Caco-2 (cell line): ENCODE data around the gene PPM1G. TPM values are rescaled to one million over a fixed set of nuclear protein-coding genes. Genes with fewer than 3 reads are reported as not detected.

Experiments
- BruUV-seq: library from RNA; stranded (reverse); fragments of 400-500 nt; replicated peaks from 2 replicates; lab custom pipeline; 2021; lab: Mats Ljungman, UMichigan
- CTCF ChIA-PET: fragments of 300-600 bp; sonication (Branson Sonifier 250); formaldehyde crosslinking; loops from one replicate; lab custom pipeline; 2022; ENCODE audit warnings: antibody characterized with exemption; lab: Charles Lee
- POLR2A ChIA-PET: fragments of 300-600 bp; sonication (Branson Sonifier 250); formaldehyde crosslinking; loops from one replicate; lab custom pipeline; 2022; ENCODE audit warnings: antibody characterized with exemption; lab: Charles Lee
- DNase-seq, 2 experiments: peaks; one replicate each; pipeline versions ENCODE4 v3.0.0 to v3.0.0-alpha.2; 2020 to 2022
- H3K27me3 ChIP-seq: replicated peaks from 2 replicates; pipeline ENCODE4 v1.6.0; 2011; ENCODE audit warnings: low read length; ENCODE audit not compliant: control insufficient read depth, insufficient read depth
- H3K36me3 ChIP-seq: 2 replicates; pipeline ENCODE4 v1.5.1; 2011; ENCODE audit warnings: low read length; ENCODE audit not compliant: control insufficient read depth, insufficient read depth
- H3K4me1 ChIP-seq: fragments of 250-450 bp; sonication (Bioruptor Pico); 2 replicates; pipeline ENCODE4 v1.5.1; 2020; ENCODE audit warnings: mild to moderate bottlenecking
- H3K4me3 ChIP-seq: 2 replicates; pipeline ENCODE4 v1.5.1; 2011; ENCODE audit warnings: low read depth, mild to moderate bottlenecking, control low read depth, low read length
- H3K9me3 ChIP-seq: fragments of 250-450 bp; sonication (Bioruptor Pico); 2 replicates; pipeline ENCODE4 v1.5.1; 2020; ENCODE audit warnings: mild to moderate bottlenecking, moderate library complexity
- H3K27ac Mint-ChIP-seq: one replicate; pipeline ENCODE4 v1.8.0; 2022; ENCODE audit warnings: mixed read lengths; ENCODE audit not compliant: unreplicated experiment
- H3K27me3 Mint-ChIP-seq: one replicate; pipeline ENCODE4 v1.8.0; 2022; ENCODE audit warnings: mixed read lengths; ENCODE audit not compliant: insufficient read depth, unreplicated experiment
- H3K36me3 Mint-ChIP-seq: one replicate; pipeline ENCODE4 v1.8.0; 2022; ENCODE audit warnings: mild to moderate bottlenecking, mixed read lengths; ENCODE audit not compliant: insufficient read depth, unreplicated experiment
- H3K4me1 Mint-ChIP-seq: one replicate; pipeline ENCODE4 v1.8.0; 2022; ENCODE audit warnings: low read depth, mixed read lengths; ENCODE audit not compliant: unreplicated experiment
- H3K4me3 Mint-ChIP-seq: one replicate; pipeline ENCODE4 v1.8.0; 2022; ENCODE audit warnings: mild to moderate bottlenecking, moderate library complexity, mixed read lengths; ENCODE audit not compliant: unreplicated experiment
- H3K9me3 Mint-ChIP-seq: one replicate; pipeline ENCODE4 v1.8.0; 2022; ENCODE audit warnings: mixed read lengths; ENCODE audit not compliant: unreplicated experiment
- intact Hi-C: fragments of 100-400 bp; cut with micrococcal nuclease; formaldehyde crosslinking; loops from one replicate; pipeline ENCODE4 v1.10.0; 2022; ENCODE audit not compliant: unreplicated experiment
- total RNA-seq: library from RNA; stranded (reverse); gene quantifications from 2 replicates; pipeline ENCODE4 v1.2.3, GENCODE V29; 2022
- TF ChIP-seq, protein P1 (sequence below), 2 experiments: fragments of 200-600 bp in 1 of 2; IDR thresholded peaks; 1 replicate in 1 of 2; 2 replicates in 1 of 2; pipeline versions ENCODE4 v1.5.1 to v1.8.0; 2011 to 2022; ENCODE audit warnings: antibody characterized with exemption in 1 of 2, control low read depth in 1 of 2, inconsistent platforms in 1 of 2, low read depth in 1 of 2, low read length in 1 of 2, mild to moderate bottlenecking in 1 of 2, moderate library complexity in 1 of 2; ENCODE audit not compliant: insufficient read depth in 1 of 2, severe bottlenecking in 1 of 2, unreplicated experiment in 1 of 2

Gene PPM1G
- total RNA-seq, 1 experiment from 2014 or later, result 140 TPM

DNA sequence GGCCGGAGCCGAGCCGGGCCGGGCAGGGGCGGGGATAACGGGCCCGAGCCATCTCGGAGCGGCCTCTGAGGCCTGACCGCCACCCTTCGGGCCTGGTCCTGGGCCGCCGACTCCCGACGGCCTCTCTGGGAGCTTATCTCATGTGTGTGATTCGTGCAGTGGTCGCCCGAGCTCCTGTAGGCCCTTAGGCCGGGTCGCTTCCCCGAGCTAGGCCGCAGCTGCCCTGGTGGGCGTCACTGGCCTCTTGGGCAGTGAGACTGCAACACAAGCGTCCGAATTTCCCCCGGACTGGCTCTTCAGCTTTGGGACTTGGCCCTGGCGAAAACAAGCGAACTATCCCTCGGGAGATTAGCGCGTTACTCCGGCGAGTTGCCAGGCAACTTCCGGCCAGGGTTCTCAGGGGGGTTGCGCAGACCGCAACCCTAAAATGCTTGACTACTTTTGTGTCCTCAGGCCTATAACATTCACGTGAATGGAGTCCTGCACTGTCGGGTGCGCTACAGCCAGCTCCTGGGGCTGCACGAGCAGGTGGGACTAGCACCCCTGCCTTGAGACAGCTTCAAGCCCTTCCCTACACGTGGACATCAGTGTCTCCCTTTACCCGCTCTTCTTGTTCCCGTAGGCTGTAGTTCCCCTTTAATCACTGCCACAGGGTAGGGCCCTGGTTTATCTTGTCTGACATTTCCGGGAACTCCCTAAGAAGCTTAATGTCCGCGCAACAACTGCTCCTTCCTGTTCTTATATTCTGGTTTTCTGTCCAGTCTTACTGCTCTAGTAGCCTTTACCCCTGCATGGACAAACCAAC lies 38.4 kb downstream of the PPM1G start:
- Histone ChIP-seq H3K27me3 (no peaks in the 10 kb centered on the region), H3K4me1 (peaks cover 17% of the 10 kb centered on the region), H3K9me3 (no peaks in the 10 kb centered on the region), H3K36me3 (peaks cover 5% of the 10 kb centered on the region; the same call in 1 of the 2 replicates), H3K4me3 (peak overlapping the region; percentile 78)
- Mint-ChIP-seq H3K4me1 (peaks cover 31% of the 10 kb centered on the region), H3K27me3 (no peaks in the 10 kb centered on the region), H3K27ac (peak overlapping the region; percentile 96), H3K36me3 (peaks cover 86% of the 10 kb centered on the region), H3K4me3 (peak overlapping the region; percentile 74), H3K9me3 (no peaks in the 10 kb centered on the region)
- BruUV-seq, result no TSS peak
- no peak for DNase-seq
- POLR2A ChIA-PET, result interaction anchor here (1.5 to 1.7 kb wide), 2 partner anchors 9 to 14 kb away, joined by 5 to 10 read pairs; partner anchors contain the start of genes GTF3C2 and ZNF513
- intact Hi-C loops, result loop anchor here (1.0 to 2.0 kb wide), 4 partner anchors 9 to 58 kb away; partner anchors contain the start of genes GTF3C2, NRBP1 and ZNF513
- TF ChIP-seq, protein P1, sequence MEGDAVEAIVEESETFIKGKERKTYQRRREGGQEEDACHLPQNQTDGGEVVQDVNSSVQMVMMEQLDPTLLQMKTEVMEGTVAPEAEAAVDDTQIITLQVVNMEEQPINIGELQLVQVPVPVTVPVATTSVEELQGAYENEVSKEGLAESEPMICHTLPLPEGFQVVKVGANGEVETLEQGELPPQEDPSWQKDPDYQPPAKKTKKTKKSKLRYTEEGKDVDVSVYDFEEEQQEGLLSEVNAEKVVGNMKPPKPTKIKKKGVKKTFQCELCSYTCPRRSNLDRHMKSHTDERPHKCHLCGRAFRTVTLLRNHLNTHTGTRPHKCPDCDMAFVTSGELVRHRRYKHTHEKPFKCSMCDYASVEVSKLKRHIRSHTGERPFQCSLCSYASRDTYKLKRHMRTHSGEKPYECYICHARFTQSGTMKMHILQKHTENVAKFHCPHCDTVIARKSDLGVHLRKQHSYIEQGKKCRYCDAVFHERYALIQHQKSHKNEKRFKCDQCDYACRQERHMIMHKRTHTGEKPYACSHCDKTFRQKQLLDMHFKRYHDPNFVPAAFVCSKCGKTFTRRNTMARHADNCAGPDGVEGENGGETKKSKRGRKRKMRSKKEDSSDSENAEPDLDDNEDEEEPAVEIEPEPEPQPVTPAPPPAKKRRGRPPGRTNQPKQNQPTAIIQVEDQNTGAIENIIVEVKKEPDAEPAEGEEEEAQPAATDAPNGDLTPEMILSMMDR (IDR thresholded peaks at IDR 0.05; ENCODE audit: insufficient read depth in 1 of 2, low read depth in 1 of 2, low read length in 1 of 2, severe bottlenecking in 1 of 2, unreplicated experiment in 1 of 2), result no peak
- CTCF ChIA-PET, result interaction anchor here (0.9 to 1.8 kb wide), 4 partner anchors 48 to 79 kb away, joined by 3 to 9 read pairs (median 4); partner anchors contain the start of gene MPV17

- BruUV-seq, result no TSS peak
- Mint-ChIP-seq H3K27me3 (no peaks in the 10 kb centered on the region), H3K36me3 (peaks cover 85% of the 10 kb centered on the region), H3K9me3 (no peaks in the 10 kb centered on the region), H3K27ac (peak within 1 kb of the TSS; percentile 96), H3K4me3 (peak within 1 kb of the TSS; percentile 74), H3K4me1 (peaks cover 31% of the 10 kb centered on the region)
- CTCF ChIA-PET, result interaction anchor here (0.9 to 1.9 kb wide), 7 partner anchors 10 to 147 kb away, joined by 3 to 12 read pairs (median 6); partner anchors contain the start of genes GTF3C2, SLC30A3 and ZNF513
- Histone ChIP-seq H3K4me1 (peaks cover 17% of the 10 kb centered on the region), H3K27me3 (no peaks in the 10 kb centered on the region), H3K9me3 (no peaks in the 10 kb centered on the region), H3K4me3 (peak within 1 kb of the TSS; percentile 85), H3K36me3 (peaks cover 6% of the 10 kb centered on the region)
- intact Hi-C loops, result loop anchor here (1.0 to 2.0 kb wide), 4 partner anchors 10 to 59 kb away; partner anchors contain the start of genes GTF3C2, NRBP1 and ZNF513
- POLR2A ChIA-PET, result interaction anchor here (0.5 to 2.1 kb wide), 5 partner anchors 10 to 48 kb away, joined by 3 to 8 read pairs (median 5); partner anchors contain the start of genes GTF3C2, PPM1G and ZNF513
- peak; percentile 100 for DNase-seq
- TF ChIP-seq, protein P1 (IDR thresholded peaks at IDR 0.05; ENCODE audit: insufficient read depth in 1 of 2, low read depth in 1 of 2, low read length in 1 of 2, severe bottlenecking in 1 of 2, unreplicated experiment in 1 of 2), result peak; percentile 58 to 95
Observed at GRCh38 chr2:27370026-27370815, 39.2 kb downstream of the PPM1G start, which contains the start of the genes EIF2B4 and SNX17. EIF2B4 (minus strand) TSS chr2:27370338; CDS start chr2:27370314, 24 bp downstream. SNX17 (plus strand) TSS chr2:27370616; CDS start chr2:27370744, 128 bp downstream.
